Fibroblast of lung (primary cell): ENCODE measurements around the gene ZMYM4. TPM values are rescaled to one million over a fixed set of nuclear protein-coding genes. Genes with fewer than 3 reads are reported as not detected.

Experiments used
- DNase-seq, 2 donors: peaks; one replicate each; pipeline versions ENCODE4 v3.0.0 to v3.0.0-alpha.2; 2010; ENCODE audit warnings: low read depth in 2 of 2
- H2AFZ ChIP-seq: 2 replicates; pipeline ENCODE4 v1.5.1; 2012; ENCODE audit warnings: low read length, control low read depth, inconsistent platforms
- H3K27ac ChIP-seq: 2 replicates; pipeline ENCODE4 v1.5.1; 2011; ENCODE audit warnings: low read length, control low read depth; ENCODE audit not compliant: insufficient read depth
- H3K27me3 ChIP-seq: 2 replicates; pipeline ENCODE4 v1.5.1; 2011; ENCODE audit warnings: mild to moderate bottlenecking, low read length; ENCODE audit not compliant: control insufficient read depth, insufficient read depth
- H3K36me3 ChIP-seq: 2 replicates; pipeline ENCODE4 v1.5.1; 2011; ENCODE audit warnings: low read length; ENCODE audit not compliant: control insufficient read depth, insufficient read depth
- H3K4me1 ChIP-seq: 2 replicates; pipeline ENCODE4 v1.5.1; 2011; ENCODE audit warnings: low read length; ENCODE audit not compliant: control insufficient read depth, insufficient read depth; ENCODE audit errors: extremely low read depth
- H3K4me2 ChIP-seq: 2 replicates; pipeline ENCODE4 v1.5.1; 2011; ENCODE audit warnings: low read length, control low read depth; ENCODE audit not compliant: insufficient read depth; ENCODE audit errors: extremely low read depth
- H3K4me3 ChIP-seq, 4 experiments: fragments of 200-600 bp in 1 of 4; sonication (generic) in 1 of 4; replicated peaks in 1 of 4; 2 replicates each; pipeline ENCODE4 v1.5.1; 2011 to 2016; ENCODE audit warnings: low read length in 4 of 4, low read depth in 3 of 4, mild to moderate bottlenecking in 3 of 4, control low read depth in 2 of 4, inconsistent platforms in 1 of 4, mixed read lengths in 1 of 4; ENCODE audit not compliant: insufficient read depth in 1 of 4; ENCODE audit errors: control extremely low read depth in 1 of 4
- H3K79me2 ChIP-seq: 2 replicates; pipeline ENCODE4 v1.5.1; 2012; ENCODE audit warnings: mild to moderate bottlenecking, low read length, inconsistent platforms; ENCODE audit not compliant: control insufficient read depth, insufficient read depth
- H3K9ac ChIP-seq: 2 replicates; pipeline ENCODE4 v1.5.1; 2011; ENCODE audit warnings: mild to moderate bottlenecking, low read length, control low read depth; ENCODE audit not compliant: insufficient read depth
- H3K9me3 ChIP-seq: 2 replicates; pipeline ENCODE4 v1.5.1; 2012; ENCODE audit warnings: low read depth, low read length; ENCODE audit not compliant: control insufficient read depth, insufficient read depth
- H4K20me1 ChIP-seq: 2 replicates; pipeline ENCODE4 v1.5.1; 2011; ENCODE audit warnings: low read length; ENCODE audit not compliant: control insufficient read depth, insufficient read depth; ENCODE audit errors: extremely low read depth
- EZH2 ChIP-seq: IDR thresholded peaks from 2 replicates; pipeline ENCODE4 v1.5.1; 2012; ENCODE audit warnings: low read length, control low read depth, mild to moderate bottlenecking; ENCODE audit errors: missing control alignments
- polyA plus RNA-seq, 2 donors: library from polyadenylated mRNA; depleted of rRNA in 1 of 2; stranded (reverse) in 1 of 2; unstranded in 1 of 2; fragments of >200 nt; gene quantifications; 2 replicates each; pipeline ENCODE4 v1.2.1, GENCODE V29; 2011 to 2012; ENCODE audit warnings: missing spikeins in 1 of 2
- total RNA-seq: library from RNA; depleted of rRNA; stranded (reverse); fragments of >200 nt; gene quantifications from 2 replicates; pipeline ENCODE4 v1.2.1, GENCODE V29; 2014
- TF ChIP-seq, protein P1 (sequence below), 2 donors: IDR thresholded peaks in 1 of 2; conservative IDR thresholded peaks in 1 of 2; 1 replicate in 1 of 2; 2 replicates in 1 of 2; pipeline ENCODE4 v1.5.1; 2011 to 2012; ENCODE audit warnings: low read length in 2 of 2, control low read depth in 1 of 2, inconsistent platforms in 1 of 2, low read depth in 1 of 2, mild to moderate bottlenecking in 1 of 2

ZMYM4 gene
- total and polyA plus RNA-seq, 2 donors (not counting 1 experiment from before 2014, with no cell fraction given): 40.5 to 54.1 TPM

GRCh38 chr1:35442734-35443133, 174.2 kb downstream of the ZMYM4 start:
- no peaks in the 10 kb centered on the region for H3K27me3 ChIP-seq
- no peak overlapping the region for H3K4me3 ChIP-seq
- H3K4me1 ChIP-seq: peaks cover under 1% of the 10 kb centered on the region
- no peaks in the 10 kb centered on the region for H3K79me2 ChIP-seq
- H3K9me3 ChIP-seq: no peaks in the 10 kb centered on the region
- no peak overlapping the region for H3K4me2 ChIP-seq
- no peak overlapping the region for H3K27ac ChIP-seq
- no peak overlapping the region for H3K9ac ChIP-seq
- peak in 1 of 2 donors; percentile 10 for DNase-seq
- peaks cover 9% of the 10 kb centered on the region for H3K36me3 ChIP-seq
- no peak for TF ChIP-seq EZH2
- TF ChIP-seq, protein P1, sequence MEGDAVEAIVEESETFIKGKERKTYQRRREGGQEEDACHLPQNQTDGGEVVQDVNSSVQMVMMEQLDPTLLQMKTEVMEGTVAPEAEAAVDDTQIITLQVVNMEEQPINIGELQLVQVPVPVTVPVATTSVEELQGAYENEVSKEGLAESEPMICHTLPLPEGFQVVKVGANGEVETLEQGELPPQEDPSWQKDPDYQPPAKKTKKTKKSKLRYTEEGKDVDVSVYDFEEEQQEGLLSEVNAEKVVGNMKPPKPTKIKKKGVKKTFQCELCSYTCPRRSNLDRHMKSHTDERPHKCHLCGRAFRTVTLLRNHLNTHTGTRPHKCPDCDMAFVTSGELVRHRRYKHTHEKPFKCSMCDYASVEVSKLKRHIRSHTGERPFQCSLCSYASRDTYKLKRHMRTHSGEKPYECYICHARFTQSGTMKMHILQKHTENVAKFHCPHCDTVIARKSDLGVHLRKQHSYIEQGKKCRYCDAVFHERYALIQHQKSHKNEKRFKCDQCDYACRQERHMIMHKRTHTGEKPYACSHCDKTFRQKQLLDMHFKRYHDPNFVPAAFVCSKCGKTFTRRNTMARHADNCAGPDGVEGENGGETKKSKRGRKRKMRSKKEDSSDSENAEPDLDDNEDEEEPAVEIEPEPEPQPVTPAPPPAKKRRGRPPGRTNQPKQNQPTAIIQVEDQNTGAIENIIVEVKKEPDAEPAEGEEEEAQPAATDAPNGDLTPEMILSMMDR (conservative IDR thresholded peaks at IDR 0.05 in 1 of 2, IDR thresholded peaks at IDR 0.05 in 1 of 2; ENCODE audit: low read depth in 1 of 2, low read length in 2 of 2): no peak
- no peak overlapping the region for H2AFZ ChIP-seq
- H4K20me1 ChIP-seq: no peaks in the 10 kb centered on the region

DNA sequence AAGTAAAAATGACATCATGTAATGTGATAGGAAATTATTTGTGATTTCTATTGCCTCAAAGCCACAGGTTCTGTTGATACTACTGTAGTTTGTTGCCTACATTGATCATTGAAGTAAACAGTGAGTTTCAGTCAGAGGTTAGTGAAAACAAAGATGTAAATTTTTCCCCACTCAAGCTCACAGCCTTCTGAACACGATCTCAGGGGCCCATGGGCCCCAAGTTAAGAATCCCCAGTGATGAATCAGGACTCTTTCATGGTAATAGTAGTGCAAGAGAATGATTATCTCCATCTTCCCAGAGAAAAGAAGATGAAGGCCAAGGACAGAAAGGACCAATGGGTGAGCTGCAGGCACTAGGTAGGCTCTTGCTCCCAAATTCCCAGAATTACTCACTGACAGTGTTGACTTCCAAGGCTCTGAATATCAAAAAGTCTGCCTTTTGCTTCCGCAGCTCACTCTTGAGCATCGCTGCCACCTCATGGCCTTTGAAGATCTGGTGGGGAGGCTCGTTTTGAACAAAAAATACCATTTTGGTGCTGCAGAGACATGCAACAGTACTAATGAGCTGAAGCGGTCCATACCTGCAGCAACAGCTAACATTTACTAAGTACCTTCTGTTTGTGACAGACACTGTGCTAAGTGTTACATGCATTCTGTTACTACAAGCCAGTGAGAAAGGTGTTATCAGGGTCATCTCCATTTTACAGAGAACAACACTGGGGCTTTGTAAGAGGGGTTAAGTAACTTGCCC, 175.4 kb downstream of the ZMYM4 start:
- DNase-seq: peak in 1 of 2 donors; percentile 29
- peaks cover 8% of the 10 kb centered on the region for H3K36me3 ChIP-seq
- no peak overlapping the region for H3K4me3 ChIP-seq
- H3K9me3 ChIP-seq: no peaks in the 10 kb centered on the region
- H3K4me1 ChIP-seq: peaks cover 10% of the 10 kb centered on the region
- no peaks in the 10 kb centered on the region for H3K27me3 ChIP-seq
- no peak overlapping the region for H3K9ac ChIP-seq
- no peak overlapping the region for H2AFZ ChIP-seq
- no peak overlapping the region for H3K27ac ChIP-seq
- TF ChIP-seq EZH2: no peak
- TF ChIP-seq, protein P1 (conservative IDR thresholded peaks at IDR 0.05 in 1 of 2, IDR thresholded peaks at IDR 0.05 in 1 of 2; ENCODE audit: low read depth in 1 of 2, low read length in 2 of 2): peak in 1 of 2 donors; percentile 19
- no peak overlapping the region for H3K4me2 ChIP-seq
- H3K79me2 ChIP-seq: no peaks in the 10 kb centered on the region
- no peaks in the 10 kb centered on the region for H4K20me1 ChIP-seq

GRCh38 chr1:35444519-35444774, 175.9 kb downstream of the ZMYM4 start:
- Histone ChIP-seq H2AFZ (no peak overlapping the region), H3K4me2 (no peak overlapping the region), H3K79me2 (no peaks in the 10 kb centered on the region), H3K27ac (no peak overlapping the region), H3K27me3 (no peaks in the 10 kb centered on the region), H3K4me1 (peaks cover 13% of the 10 kb centered on the region), H3K4me3 (no peak overlapping the region), H3K9ac (no peak overlapping the region), H3K9me3 (no peaks in the 10 kb centered on the region), H3K36me3 (peaks cover 8% of the 10 kb centered on the region), H4K20me1 (no peaks in the 10 kb centered on the region)
- DNase-seq: no peak
- TF ChIP-seq, protein P1 (conservative IDR thresholded peaks at IDR 0.05 in 1 of 2, IDR thresholded peaks at IDR 0.05 in 1 of 2; ENCODE audit: low read depth in 1 of 2, low read length in 2 of 2): no peak
- TF ChIP-seq EZH2: no peak
